ENCODE data around the gene TRIP10. TPM values are rescaled to one million over a fixed set of nuclear protein-coding genes. Genes with fewer than 3 reads are reported as not detected.
"Not testable (repeated sequence)": the region's sequence is repeated elsewhere in the genome, so short reads cannot be mapped to it uniquely, and the experiment has no call there.

TRIP10 gene
- polyA plus RNA-seq, 1 donor from 2014 or later, result 0.76 TPM

- Histone ChIP-seq H2AFZ (ENCODE audit: low read depth, low read length) (no peak overlapping the region), H3K9ac (ENCODE audit: low read length) (no peak overlapping the region), H3K36me3 (ENCODE audit: insufficient read depth, low read length) (no peaks in the 10 kb centered on the region), H3K79me2 (replicated peaks; ENCODE audit: insufficient read depth, low read length) (no peaks in the 10 kb centered on the region), H3K9me2 (ENCODE audit: insufficient read depth, low read length) (no peaks in the 10 kb centered on the region), H3K27me3 (ENCODE audit: insufficient read depth, low read depth, low read length) (peaks cover 9% of the 10 kb centered on the region), H3K27ac (ENCODE audit: low read length) (no peak overlapping the region), H3K4me2 (ENCODE audit: low read length) (no peak overlapping the region), H3K4me3 (ENCODE audit: low read length) (no peak overlapping the region), H3F3A (ENCODE audit: insufficient read depth, low read length, poor library complexity, severe bottlenecking) (no peaks in the 10 kb centered on the region), H3K9me3 (ENCODE audit: low read length) (no peaks in the 10 kb centered on the region), H4K20me1 (ENCODE audit: insufficient read depth) (no peaks in the 10 kb centered on the region)
- TF ChIP-seq POLR2AphosphoS5 (IDR thresholded peaks at IDR 0.05) (no peak), EP300 (conservative IDR thresholded peaks at IDR 0.05; ENCODE audit: poor library complexity, severe bottlenecking) (no peak), MXI1 (conservative IDR thresholded peaks at IDR 0.05; ENCODE audit: poor library complexity, severe bottlenecking) (no peak), EZH2 (IDR thresholded peaks at IDR 0.05; ENCODE audit: borderline replicate concordance, insufficient read depth, low read length, poor library complexity, severe bottlenecking) (no peak), RAD21 (conservative IDR thresholded peaks at IDR 0.05) (no peak), SMC3 (conservative IDR thresholded peaks at IDR 0.05; ENCODE audit: poor library complexity) (no peak), CTCF (IDR thresholded peaks at IDR 0.05; ENCODE audit: poor library complexity, severe bottlenecking) (no peak), REST (IDR thresholded peaks at IDR 0.05; ENCODE audit: borderline replicate concordance) (no peak), TAF1 (IDR thresholded peaks at IDR 0.05; ENCODE audit: low read depth) (no peak)
These were observed 21.7 kb downstream of the TRIP10 start for GRCh38 chr19:6761053-6761676.

- H3K9me3 ChIP-seq (ENCODE audit: low read length); H3K9me2 ChIP-seq (ENCODE audit: insufficient read depth, low read length); H3F3A ChIP-seq (ENCODE audit: insufficient read depth, low read length, poor library complexity, severe bottlenecking); H3K4me3 ChIP-seq (ENCODE audit: low read length); H3K9ac ChIP-seq (ENCODE audit: low read length); H2AFZ ChIP-seq (ENCODE audit: low read depth, low read length); H3K79me2 ChIP-seq (replicated peaks; ENCODE audit: insufficient read depth, low read length); H3K36me3 ChIP-seq (ENCODE audit: insufficient read depth, low read length); H3K4me2 ChIP-seq (ENCODE audit: low read length); H4K20me1 ChIP-seq (ENCODE audit: insufficient read depth); H3K27ac ChIP-seq (ENCODE audit: low read length): not testable (repeated sequence)
- peaks cover 20% of the 10 kb centered on the region for H3K27me3 ChIP-seq (ENCODE audit: insufficient read depth, low read depth, low read length)
These were observed 22.8 kb downstream of the TRIP10 start for GRCh38 chr19:6762253-6762797.
